ENCODE results near the gene MRPS5. TPM values are rescaled to one million over a fixed set of nuclear protein-coding genes. Genes with fewer than 3 reads are reported as not detected.

Gene MRPS5
- total and polyA plus RNA-seq, 2 experiments from 2014 or later: 73.5 to 116 TPM

GRCh38 chr2:95071856-95072255, 49.8 kb downstream of the MRPS5 start:
- Histone ChIP-seq H3K27ac (no peak overlapping the region), H3K4me3 (no peak overlapping the region), H3K4me1 (ENCODE audit: low read depth) (no peaks in the 10 kb centered on the region), H3K9me3 (ENCODE audit: low read depth) (no peaks in the 10 kb centered on the region), H3K36me3 (no peaks in the 10 kb centered on the region), H3K27me3 (peaks cover 8% of the 10 kb centered on the region)
- no peak for TF ChIP-seq CTCF (IDR thresholded peaks at IDR 0.05; ENCODE audit: low read depth, low read length)
- no peak for DNase-seq (ENCODE audit: low read depth in 1 of 2, low spot score in 1 of 2)

GRCh38 chr2:95069465-95069864, 52.1 kb downstream of the MRPS5 start:
- peaks cover 4% of the 10 kb centered on the region for H3K27me3 ChIP-seq
- no peak for TF ChIP-seq CTCF (IDR thresholded peaks at IDR 0.05; ENCODE audit: low read depth, low read length)
- no peak for DNase-seq (ENCODE audit: low read depth in 1 of 2, low spot score in 1 of 2)
- H3K27ac ChIP-seq: no peak overlapping the region
- H3K9me3 ChIP-seq (ENCODE audit: low read depth): no peaks in the 10 kb centered on the region
- no peak overlapping the region for H3K4me3 ChIP-seq
- H3K4me1 ChIP-seq (ENCODE audit: low read depth): no peaks in the 10 kb centered on the region
- no peaks in the 10 kb centered on the region for H3K36me3 ChIP-seq

DNA sequence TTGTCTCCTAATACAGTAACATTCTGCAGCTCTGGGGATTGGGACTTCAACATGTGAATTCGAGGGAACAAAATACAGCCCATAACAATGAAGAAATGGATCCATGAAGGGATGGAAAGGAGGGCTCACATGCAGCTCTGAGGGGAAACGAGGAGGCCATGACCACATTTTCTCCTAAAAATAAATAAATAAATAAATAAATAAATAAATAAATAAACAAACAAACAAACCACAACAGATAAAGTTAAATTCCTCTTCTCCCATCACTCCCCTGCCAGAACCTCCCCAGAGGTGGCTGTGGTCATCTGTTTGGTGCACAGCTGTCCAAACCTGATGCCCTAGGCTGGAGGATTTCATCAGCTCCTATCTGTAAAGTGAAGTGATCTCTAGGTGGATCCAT, 53.4 kb downstream of the MRPS5 start:
- DNase-seq (ENCODE audit: low read depth in 1 of 2, low spot score in 1 of 2): no peak
- Histone ChIP-seq H3K9me3 (ENCODE audit: low read depth) (no peaks in the 10 kb centered on the region), H3K27ac (no peak overlapping the region), H3K4me3 (no peak overlapping the region), H3K36me3 (no peaks in the 10 kb centered on the region), H3K4me1 (ENCODE audit: low read depth) (no peaks in the 10 kb centered on the region), H3K27me3 (no peaks in the 10 kb centered on the region)
- TF ChIP-seq CTCF (IDR thresholded peaks at IDR 0.05; ENCODE audit: low read depth, low read length): no peak

DNA sequence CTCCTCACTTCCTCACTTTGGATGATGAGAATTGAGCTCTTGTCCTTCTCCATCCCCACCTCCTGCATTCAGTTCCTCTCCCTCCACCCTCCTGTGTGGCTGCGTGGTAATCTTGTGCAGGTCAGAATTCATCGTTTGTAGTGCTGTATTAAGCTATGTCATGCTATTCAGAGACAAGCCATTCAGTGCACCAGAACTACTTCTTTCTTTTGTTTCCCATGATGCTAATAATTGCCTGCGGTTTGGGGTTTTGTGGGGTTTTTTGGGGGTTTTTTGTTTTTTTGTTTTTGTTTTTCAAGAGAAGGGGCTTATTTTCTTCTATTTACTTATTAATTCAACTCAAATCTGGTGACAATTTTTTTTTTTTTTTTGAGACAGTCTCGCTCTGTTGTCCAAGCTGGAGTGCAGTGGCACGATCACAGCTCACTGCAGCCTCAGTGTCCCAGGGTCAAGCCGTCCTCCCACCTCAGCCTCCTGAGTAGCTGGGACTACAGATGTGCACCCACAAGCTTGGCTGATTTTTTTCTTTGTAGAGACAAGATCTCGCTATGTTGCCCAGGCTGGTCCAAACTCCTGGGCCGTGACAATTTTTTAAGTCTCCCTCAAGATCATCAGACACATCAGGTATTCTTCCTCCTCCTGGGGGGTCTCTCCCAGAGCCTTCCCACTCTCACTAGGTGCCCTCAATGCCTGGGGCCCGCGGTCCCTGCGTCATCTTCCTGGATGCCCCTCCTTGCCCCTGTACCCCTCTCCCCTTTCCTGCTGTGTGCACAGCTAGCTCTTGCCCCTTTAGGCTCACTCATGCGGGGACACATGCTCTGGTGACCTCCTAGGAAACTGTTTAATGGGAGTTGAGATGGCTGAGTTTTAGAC, 58.3 kb downstream of the MRPS5 start:
- no peaks in the 10 kb centered on the region for H3K36me3 ChIP-seq
- H3K4me3 ChIP-seq: no peak overlapping the region
- TF ChIP-seq CTCF (IDR thresholded peaks at IDR 0.05; ENCODE audit: low read depth, low read length): no peak
- H3K27me3 ChIP-seq: no peaks in the 10 kb centered on the region
- no peaks in the 10 kb centered on the region for H3K4me1 ChIP-seq (ENCODE audit: low read depth)
- no peaks in the 10 kb centered on the region for H3K9me3 ChIP-seq (ENCODE audit: low read depth)
- no peak for DNase-seq (ENCODE audit: low read depth in 1 of 2, low spot score in 1 of 2)
- no peak overlapping the region for H3K27ac ChIP-seq

DNA sequence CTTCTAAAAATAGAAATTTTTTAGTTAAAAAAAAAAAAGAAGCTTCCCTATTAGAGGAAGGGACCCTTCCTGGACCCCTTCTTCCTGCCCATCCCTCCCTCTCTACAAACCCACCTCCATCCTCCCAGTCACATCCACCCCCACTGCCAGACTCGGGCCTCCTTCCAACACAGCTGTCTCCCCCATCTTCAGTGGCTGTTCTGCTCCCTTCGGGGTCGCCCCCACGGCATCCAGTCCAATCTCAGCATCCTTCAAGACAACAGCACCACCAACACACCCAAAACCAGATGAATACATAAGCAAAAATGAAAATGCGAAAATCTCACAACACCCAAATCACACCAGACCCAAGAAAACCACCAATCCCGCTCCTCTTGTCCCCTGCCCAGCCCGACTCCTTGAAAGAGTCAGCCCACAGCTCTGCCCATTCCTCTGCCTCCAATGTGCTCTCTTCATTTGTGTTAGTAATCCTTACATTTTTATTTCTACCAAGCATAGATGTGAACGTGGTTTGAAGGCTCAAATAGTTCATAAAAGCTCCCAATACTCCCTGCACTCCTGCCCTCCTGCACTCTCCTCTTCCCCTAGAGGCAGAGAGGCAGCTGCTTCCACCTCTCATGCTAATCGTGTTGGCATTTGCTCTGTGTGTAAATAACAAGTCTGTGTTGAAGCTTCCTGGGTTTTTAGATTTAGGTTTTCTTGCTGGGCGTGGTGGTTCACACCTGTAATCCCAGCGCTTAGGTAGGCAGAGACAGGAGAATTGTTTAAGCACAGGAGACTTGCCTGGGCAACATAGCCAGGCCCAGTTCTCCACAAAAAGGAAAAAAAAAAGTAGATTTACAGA, 59.1 kb downstream of the MRPS5 start:
- no peak overlapping the region for H3K4me3 ChIP-seq
- no peaks in the 10 kb centered on the region for H3K9me3 ChIP-seq (ENCODE audit: low read depth)
- H3K27me3 ChIP-seq: no peaks in the 10 kb centered on the region
- H3K4me1 ChIP-seq (ENCODE audit: low read depth): no peaks in the 10 kb centered on the region
- no peaks in the 10 kb centered on the region for H3K36me3 ChIP-seq
- no peak for DNase-seq (ENCODE audit: low read depth in 1 of 2, low spot score in 1 of 2)
- H3K27ac ChIP-seq: no peak overlapping the region
- TF ChIP-seq CTCF (IDR thresholded peaks at IDR 0.05; ENCODE audit: low read depth, low read length): no peak

Measured in cardiac muscle cell (in vitro differentiated cells and primary cell).